Stimulated activated CD4-positive, alpha-beta T cell treated with anti-CD3 and anti-CD28 coated beads, TNF-alpha, amount 100 ng/mL, for 4 hours (primary cell): ENCODE data around the gene OR6X1.

Experiments
- DNase-seq, 3 experiments: peaks; one replicate each; pipeline ENCODE4 v3.0.0-alpha.2; 2020; ENCODE audit warnings: low read depth in 3 of 3

OR6X1 gene

GRCh38 chr11:123754101-123754568 lies at the start of gene OR6X1:
TSS of gene OR6X1 (minus strand) at chr11:123754518. CDS start at chr11:123754518, 0 bp downstream.
- DNase-seq, result no peak

GRCh38 chr11:123801765-123802164 lies 47.4 kb upstream of the OR6X1 start:
- no peak for DNase-seq

GRCh38 chr11:123800036-123800435 lies 45.7 kb upstream of the OR6X1 start:
- no peak for DNase-seq

GRCh38 chr11:123799438-123799837 lies 45.1 kb upstream of the OR6X1 start:
- no peak for DNase-seq

GRCh38 chr11:123798513-123799252 lies 44.4 kb upstream of the OR6X1 start:
- DNase-seq, result no peak

GRCh38 chr11:123798079-123798478 lies 43.8 kb upstream of the OR6X1 start:
- no peak for DNase-seq

- no peak for DNase-seq
These were observed 43.2 kb upstream of the OR6X1 start for GRCh38 chr11:123797541-123797940.

GRCh38 chr11:123797114-123797513 lies 42.8 kb upstream of the OR6X1 start:
- DNase-seq, result no peak

- DNase-seq, result no peak
These were observed 41.9 kb upstream of the OR6X1 start for GRCh38 chr11:123796226-123796625.

GRCh38 chr11:123783536-123783935 lies 29.2 kb upstream of the OR6X1 start:
- DNase-seq, result no peak

GRCh38 chr11:123778511-123778910 lies 24.2 kb upstream of the OR6X1 start:
- DNase-seq, result no peak

GRCh38 chr11:123775715-123776549 lies 21.6 kb upstream of the OR6X1 start:
- no peak for DNase-seq

- DNase-seq, result no peak
These were observed 21.0 kb upstream of the OR6X1 start for GRCh38 chr11:123775289-123775688.

GRCh38 chr11:123773959-123774358 lies 19.6 kb upstream of the OR6X1 start:
- no peak for DNase-seq

- no peak for DNase-seq
These were observed 18.7 kb upstream of the OR6X1 start for GRCh38 chr11:123773026-123773425.

GRCh38 chr11:123771664-123772063 lies 17.3 kb upstream of the OR6X1 start:
- no peak for DNase-seq

GRCh38 chr11:123770712-123771111 lies 16.4 kb upstream of the OR6X1 start:
- DNase-seq, result no peak

GRCh38 chr11:123765601-123766000 lies 11.3 kb upstream of the OR6X1 start:
- DNase-seq, result no peak

- DNase-seq, result no peak
These were observed 8.1 kb upstream of the OR6X1 start for GRCh38 chr11:123762422-123762821.

GRCh38 chr11:123760894-123761293 lies 6.6 kb upstream of the OR6X1 start:
- DNase-seq, result no peak

- no peak for DNase-seq
These were observed 3.7 kb upstream of the OR6X1 start for GRCh38 chr11:123757976-123758375.

GRCh38 chr11:123755813-123756212 lies 1.5 kb upstream of the OR6X1 start:
- no peak for DNase-seq

- no peak for DNase-seq
These were observed 1.0 kb upstream of the OR6X1 start for GRCh38 chr11:123755344-123755743.
